Caki2 (cell line): ENCODE measurements around the gene GLT8D1. TPM values are rescaled to one million over a fixed set of nuclear protein-coding genes. Genes with fewer than 3 reads are reported as not detected.

ENCODE experiments used
- DNase-seq: peaks from one replicate; pipeline ENCODE4 v3.0.0-alpha.2; 2015; ENCODE audit warnings: low read depth
- in situ Hi-C: cut with HindIII; loops from 2 replicates; pipeline ENCODE4 v1.10.0; 2016; ENCODE audit warnings: low sequenced_read_pairs, low pct_unique_long_range_greater_than_20kb, mixed read lengths
- total RNA-seq: library from RNA; depleted of rRNA; stranded (reverse); fragments of >200 nt; shearing (Covaris generic); gene quantifications from 2 replicates; pipeline ENCODE4 v1.2.3, GENCODE V29; 2014; ENCODE audit warnings: low replicate concordance; rRNA removed

The GLT8D1 gene
- total RNA-seq, 1 experiment from 2014 or later = 60.8 TPM

GRCh38 chr3:52649461-52650210 is 56.0 kb downstream of the GLT8D1 start:
- DNase-seq = no peak
- in situ Hi-C loops = no loop called here

- in situ Hi-C loops = no loop called here
These were observed 60.0 kb downstream of the GLT8D1 start for GRCh38 chr3:52645549-52645948.

More at GRCh38 chr3:52645549-52645948, 60.0 kb downstream of the GLT8D1 start:
- no peak for DNase-seq

Other genes starting within 250 kb of the GLT8D1 start
- gene STAB1, start 210.5 kb downstream of the GLT8D1 start, total RNA-seq = not detected in 2 replicates
- gene NT5DC2, start 171.9 kb downstream of the GLT8D1 start, total RNA-seq = 13.2 and 14.4 TPM in 2 replicates
- gene UQCC5, start 169.2 kb downstream of the GLT8D1 start, total RNA-seq = 1.8 and 35.7 TPM in 2 replicates
- 3.4 and 4.4 TPM in 2 replicates for gene PBRM1, start 19.9 kb downstream of the GLT8D1 start, total RNA-seq
- gene GNL3, start 19.8 kb downstream of the GLT8D1 start, total RNA-seq = 95.6 and 127 TPM in 2 replicates
- 66.9 and 83.5 TPM in 2 replicates for gene SPCS1, start 315 bp upstream of the GLT8D1 start, total RNA-seq
- gene NEK4, start 65.1 kb upstream of the GLT8D1 start, total RNA-seq = 16.4 and 27.3 TPM in 2 replicates
- not detected in 2 replicates for gene ITIH1, start 71.8 kb upstream of the GLT8D1 start, total RNA-seq
- not detected in 2 replicates for gene ITIH3, start 89.0 kb upstream of the GLT8D1 start, total RNA-seq
- gene ITIH4, start 124.9 kb upstream of the GLT8D1 start, total RNA-seq = not detected in 2 replicates
- gene MUSTN1, start 129.2 kb upstream of the GLT8D1 start, total RNA-seq = not detected in 2 replicates
- gene STIMATE, start 191.8 kb upstream of the GLT8D1 start, total RNA-seq = 7.5 and 10.4 TPM in 2 replicates